Upper lobe of left lung (tissue), 4 donors: ENCODE measurements around the gene TRIM74.
"Not testable (repeated sequence)": the region's sequence is repeated elsewhere in the genome, so short reads cannot be mapped to it uniquely, and the experiment has no call there.

Experiments used
- EP300 ChIP-seq, 4 donors: sonication (generic); formaldehyde crosslinking; IDR thresholded peaks; one replicate each; pipeline ENCODE4 v1.5.1; 2017; ENCODE audit warnings: antibody characterized with exemption in 4 of 4, control low read depth in 2 of 4
- POLR2A ChIP-seq, 4 donors: fragments of 450-650 bp; IDR thresholded peaks; one replicate each; pipeline ENCODE4 v1.5.1; 2016 to 2017; ENCODE audit warnings: antibody characterized with exemption in 4 of 4, mild to moderate bottlenecking in 2 of 4
- POLR2AphosphoS5 ChIP-seq, 2 donors: sonication (generic); formaldehyde crosslinking; IDR thresholded peaks; one replicate each; pipeline ENCODE4 v1.5.1; 2017; ENCODE audit warnings: antibody characterized with exemption in 2 of 2
- TF ChIP-seq, protein P1 (sequence below), 6 experiments: fragments of 450-650 bp in 4 of 6; fragments of 200-600 bp in 2 of 6; sonication (generic) in 2 of 6; IDR thresholded peaks; one replicate each; pipeline ENCODE4 v1.5.1; 2016 to 2019; ENCODE audit warnings: antibody characterized with exemption in 6 of 6

DNA sequence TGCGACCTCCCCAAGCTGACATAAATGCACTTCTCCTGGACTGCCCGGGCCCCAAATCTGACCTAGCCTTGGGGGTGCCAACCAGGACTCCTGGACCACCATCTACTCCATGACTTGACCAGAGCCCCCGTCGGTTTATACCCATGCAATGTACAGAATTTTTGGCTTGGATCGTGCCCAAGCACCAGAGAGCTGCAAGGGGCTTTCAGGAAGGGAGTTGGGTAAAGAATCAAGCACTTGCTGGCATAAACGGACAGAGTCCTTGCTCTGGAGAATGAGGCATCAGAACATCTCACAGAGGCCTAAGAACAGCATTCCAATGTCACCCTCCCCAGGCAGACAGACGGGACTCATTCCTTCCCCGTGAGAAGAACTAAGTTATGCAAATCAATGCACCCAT is 6.2 kb downstream of the TRIM74 start:
- TF ChIP-seq, protein P1, sequence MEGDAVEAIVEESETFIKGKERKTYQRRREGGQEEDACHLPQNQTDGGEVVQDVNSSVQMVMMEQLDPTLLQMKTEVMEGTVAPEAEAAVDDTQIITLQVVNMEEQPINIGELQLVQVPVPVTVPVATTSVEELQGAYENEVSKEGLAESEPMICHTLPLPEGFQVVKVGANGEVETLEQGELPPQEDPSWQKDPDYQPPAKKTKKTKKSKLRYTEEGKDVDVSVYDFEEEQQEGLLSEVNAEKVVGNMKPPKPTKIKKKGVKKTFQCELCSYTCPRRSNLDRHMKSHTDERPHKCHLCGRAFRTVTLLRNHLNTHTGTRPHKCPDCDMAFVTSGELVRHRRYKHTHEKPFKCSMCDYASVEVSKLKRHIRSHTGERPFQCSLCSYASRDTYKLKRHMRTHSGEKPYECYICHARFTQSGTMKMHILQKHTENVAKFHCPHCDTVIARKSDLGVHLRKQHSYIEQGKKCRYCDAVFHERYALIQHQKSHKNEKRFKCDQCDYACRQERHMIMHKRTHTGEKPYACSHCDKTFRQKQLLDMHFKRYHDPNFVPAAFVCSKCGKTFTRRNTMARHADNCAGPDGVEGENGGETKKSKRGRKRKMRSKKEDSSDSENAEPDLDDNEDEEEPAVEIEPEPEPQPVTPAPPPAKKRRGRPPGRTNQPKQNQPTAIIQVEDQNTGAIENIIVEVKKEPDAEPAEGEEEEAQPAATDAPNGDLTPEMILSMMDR (IDR thresholded peaks at IDR 0.05), result not testable (repeated sequence)
- TF ChIP-seq EP300, POLR2A, POLR2AphosphoS5 (IDR thresholded peaks at IDR 0.05): not testable (repeated sequence)
